Activated CD4-positive, alpha-beta T cell treated with anti-CD3 and anti-CD28 coated beads for 36 hours (primary cell): Measurements from ENCODE around the gene GLB1L. TPM values are rescaled to one million over a fixed set of nuclear protein-coding genes. Genes with fewer than 3 reads are reported as not detected.

Experiments
- ATAC-seq: fragments of 200-7000 bp; cut with Tn5 transposase; one replicate; pipeline ENCODE4 v1.10.0; 2021; ENCODE audit warnings: mild to moderate bottlenecking, moderate library complexity
- CTCF ChIA-PET: fragments of 350-600 bp; sonication (Branson Sonifier 250); formaldehyde crosslinking; loops from one replicate; lab custom pipeline; 2021; ENCODE audit warnings: antibody characterized with exemption; lab: Charles Lee
- POLR2A ChIA-PET: fragments of 350-600 bp; sonication (Branson Sonifier 250); formaldehyde crosslinking; loops from one replicate; lab custom pipeline; 2021; ENCODE audit warnings: antibody characterized with exemption, inconsistent platforms; lab: Charles Lee
- DNase-seq: peaks from one replicate; pipeline ENCODE4 v3.0.0-alpha.2; 2020
- H3K27ac Mint-ChIP-seq: one replicate; pipeline ENCODE4 v1.8.0; 2021; ENCODE audit warnings: mixed read lengths
- H3K27me3 Mint-ChIP-seq: one replicate; pipeline ENCODE4 v1.8.0; 2021; ENCODE audit warnings: mixed read lengths
- H3K36me3 Mint-ChIP-seq: one replicate; pipeline ENCODE4 v1.8.0; 2021; ENCODE audit warnings: low read depth, mixed read lengths
- H3K4me1 Mint-ChIP-seq: one replicate; pipeline ENCODE4 v1.8.0; 2021; ENCODE audit warnings: mixed read lengths
- H3K4me3 Mint-ChIP-seq: one replicate; pipeline ENCODE4 v1.8.0; 2021; ENCODE audit warnings: mild to moderate bottlenecking, moderate library complexity, mixed read lengths
- H3K9me3 Mint-ChIP-seq: one replicate; pipeline ENCODE4 v1.8.0; 2021; ENCODE audit warnings: low read depth, mixed read lengths
- intact Hi-C, 2 experiments: fragments of 100-400 bp; cut with DNase I in 1 of 2; cut with micrococcal nuclease in 1 of 2; formaldehyde crosslinking; loops; one replicate each; pipeline versions ENCODE4 v1.14.2 to v1.15.1; 2022 to 2024; cut with DNase I, micrococcal nuclease
- total RNA-seq, 2 experiments: library from RNA; stranded (reverse); gene quantifications; one replicate each; pipeline ENCODE4 v1.2.3, GENCODE V29; 2021

The GLB1L gene
- total RNA-seq, 2 experiments from 2014 or later, result 2.7 to 4.2 TPM

DNA sequence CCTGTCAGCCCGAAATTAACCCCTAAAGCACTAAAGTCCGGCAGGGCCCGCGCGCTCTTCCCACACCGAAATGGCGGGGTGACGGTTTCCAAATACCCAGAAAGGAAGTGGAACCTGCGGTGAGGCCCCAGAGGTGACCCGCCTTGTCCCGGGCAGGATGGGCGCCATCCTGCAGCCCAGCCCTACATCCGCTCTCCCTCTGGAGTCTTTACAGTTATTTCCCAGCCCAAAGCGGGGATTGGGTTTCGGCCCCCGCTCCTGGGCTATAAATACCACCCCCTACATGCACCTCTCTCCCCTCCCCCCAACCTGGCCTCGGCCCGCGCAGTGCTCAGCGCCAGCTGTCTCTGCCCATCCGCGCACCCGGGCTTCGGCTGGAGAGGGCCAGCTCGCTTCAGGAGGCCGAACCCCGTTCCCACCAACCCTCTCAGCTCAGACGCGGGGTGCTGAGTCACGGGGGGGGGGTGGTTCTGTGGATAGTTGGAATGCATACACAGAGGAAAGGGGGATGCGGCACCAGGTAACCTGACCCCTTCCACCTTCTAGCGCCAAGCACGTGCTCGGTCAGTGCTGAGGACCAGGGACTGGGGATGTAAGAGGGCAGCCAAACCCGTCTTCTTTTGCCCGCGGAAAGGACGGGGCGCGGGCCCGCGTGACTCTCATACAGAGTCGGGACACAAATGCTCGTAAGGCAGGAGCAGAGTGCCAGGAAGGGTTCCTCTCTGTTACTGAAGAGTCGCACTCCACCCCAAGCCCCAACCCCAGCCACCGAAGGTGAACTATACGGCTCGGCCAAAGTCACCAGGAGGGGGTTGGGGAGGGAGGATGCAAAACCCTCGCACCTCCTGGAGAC, 7.9 kb upstream of the GLB1L start, which contains the start of gene TUBA4B:
TSS of gene TUBA4B (plus strand) at position 344 of the 853 bp plus-strand sequence. CDS start at position 509, 165 bp downstream.
- DNase-seq, result peak; percentile 75
- intact Hi-C loops, result loop anchor here (1.0 to 10.0 kb wide), 12 partner anchors 24 to 344 kb away; partner anchors contain the start of genes DNAJB2 (in 2 of the 2), NHEJ1 (in 2 of the 2), ZFAND2B (in 2 of the 2) and ANKZF1 (in 1 of the 2)
- Mint-ChIP-seq H3K36me3 (peaks cover 46% of the 10 kb centered on the region), H3K27ac (peak within 1 kb of the TSS; percentile 93), H3K9me3 (no peaks in the 10 kb centered on the region), H3K4me1 (peaks cover 62% of the 10 kb centered on the region), H3K4me3 (peak within 1 kb of the TSS; percentile 89), H3K27me3 (no peaks in the 10 kb centered on the region)
- POLR2A ChIA-PET, result interaction anchor here (0.5 to 4.5 kb wide), 15 partner anchors 8 to 258 kb away, joined by 3 to 33 read pairs (median 4); partner anchors contain the start of genes ANKZF1, ATG9A, CNPPD1 and DNAJB2
- peak; percentile 10 for ATAC-seq
- CTCF ChIA-PET, result interaction anchor here (0.5 to 6.2 kb wide), 10 partner anchors 8 to 95 kb away, joined by 3 to 68 read pairs (median 4); partner anchors contain the start of genes ANKZF1, ATG9A, DNAJB2 and GLB1L

DNA sequence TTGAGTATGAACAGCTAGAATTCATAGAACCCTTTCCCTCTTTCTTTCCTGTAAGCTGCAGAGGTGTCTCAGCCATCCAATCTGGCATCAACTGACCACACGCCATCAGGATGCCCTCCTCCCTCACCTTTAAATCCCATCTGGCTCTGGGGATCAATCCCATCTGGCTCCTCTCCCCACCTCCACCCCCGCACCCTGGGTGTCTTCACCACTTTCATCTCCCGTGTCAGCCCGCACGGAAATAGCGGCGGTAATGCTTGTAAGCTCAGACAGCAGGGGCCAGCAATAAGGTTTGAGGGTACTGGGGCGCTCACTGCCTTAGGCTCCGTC, 7.3 kb upstream of the GLB1L start:
- Mint-ChIP-seq H3K27ac (peak overlapping the region; percentile 93), H3K9me3 (no peaks in the 10 kb centered on the region), H3K36me3 (peaks cover 49% of the 10 kb centered on the region), H3K27me3 (no peaks in the 10 kb centered on the region), H3K4me1 (peaks cover 66% of the 10 kb centered on the region), H3K4me3 (peak overlapping the region; percentile 89)
- POLR2A ChIA-PET, result interaction anchor here (0.6 to 4.5 kb wide), 8 partner anchors 8 to 76 kb away, joined by 3 to 33 read pairs (median 4); partner anchors contain the start of genes ANKZF1, ATG9A, CNPPD1 and DNAJB2
- ATAC-seq, result no peak
- no peak for DNase-seq
- CTCF ChIA-PET, result interaction anchor here (1.0 to 6.2 kb wide), 9 partner anchors 13 to 94 kb away, joined by 3 to 68 read pairs (median 3); partner anchors contain the start of genes ANKZF1, ATG9A, DNAJB2 and NHEJ1
- intact Hi-C loops, result loop anchor here (2.0 to 10.0 kb wide), 4 partner anchors 42 to 345 kb away; partner anchors contain the start of genes CHPF (in 1 of the 2), STK11IP (in 1 of the 2), TMEM198 (in 1 of the 2) and ZFAND2B (in 1 of the 2)

DNA sequence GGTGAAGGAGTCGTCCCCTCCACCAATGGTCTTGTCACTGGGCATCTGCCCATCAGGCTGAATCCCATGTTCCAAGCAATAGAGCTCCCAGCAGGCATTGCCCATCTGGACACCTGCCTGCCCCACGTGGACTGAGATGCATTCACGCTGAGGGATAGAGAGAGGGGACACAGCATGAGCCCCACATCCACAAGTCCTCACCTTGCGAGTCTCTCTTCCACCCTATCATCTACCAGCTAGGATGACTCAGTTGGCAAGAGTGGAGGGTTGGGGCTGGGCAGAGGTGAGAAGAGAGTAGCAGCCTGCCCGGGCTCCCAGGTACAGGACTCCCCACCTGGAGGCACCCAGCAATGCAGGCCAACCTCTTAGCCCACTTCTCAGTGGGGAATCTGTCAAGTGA, 6.8 kb upstream of the GLB1L start:
- peak; percentile 59 for DNase-seq
- CTCF ChIA-PET, result interaction anchor here (0.8 to 6.2 kb wide), 11 partner anchors 12 to 354 kb away, joined by 3 to 68 read pairs (median 3); partner anchors contain the start of genes ANKZF1, ATG9A, DNAJB2 and NHEJ1
- H3K27me3 Mint-ChIP-seq, result no peaks in the 10 kb centered on the region
- peak overlapping the region; percentile 93 for H3K27ac Mint-ChIP-seq
- no peak for ATAC-seq
- H3K36me3 Mint-ChIP-seq, result peaks cover 53% of the 10 kb centered on the region
- peaks cover 71% of the 10 kb centered on the region for H3K4me1 Mint-ChIP-seq
- POLR2A ChIA-PET, result interaction anchor here (0.8 to 4.5 kb wide), 5 partner anchors 22 to 75 kb away, joined by 3 to 24 read pairs (median 4); partner anchors contain the start of genes ABCB6, ANKZF1, ATG9A and CNPPD1
- H3K4me3 Mint-ChIP-seq, result peak overlapping the region; percentile 89
- intact Hi-C loops, result loop anchor here (2.0 to 10.0 kb wide), 4 partner anchors 43 to 345 kb away; partner anchors contain the start of genes CHPF (in 1 of the 2), STK11IP (in 1 of the 2), TMEM198 (in 1 of the 2) and ZFAND2B (in 1 of the 2)
- no peaks in the 10 kb centered on the region for H3K9me3 Mint-ChIP-seq

DNA sequence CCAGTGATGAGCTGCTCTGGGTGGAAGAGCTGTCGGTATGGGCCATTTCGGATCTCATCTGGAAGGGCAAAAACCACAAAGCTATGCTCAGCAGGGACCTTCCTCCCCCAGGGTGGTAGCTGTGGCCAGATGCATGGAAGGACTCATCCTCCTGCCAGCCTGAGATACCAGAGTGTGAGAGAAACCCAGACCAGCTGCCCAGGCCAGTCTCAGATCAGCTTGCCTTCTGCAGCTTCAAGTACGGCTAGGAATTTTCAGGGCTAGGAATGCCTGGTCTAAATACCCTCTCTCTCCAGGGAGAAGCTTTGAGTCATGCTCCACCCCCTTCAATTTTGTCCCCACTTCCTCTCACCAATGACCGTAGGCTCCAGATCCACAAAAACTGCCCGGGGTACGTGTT, 6.4 kb upstream of the GLB1L start:
- CTCF ChIA-PET, result interaction anchor here (0.8 to 6.2 kb wide), 9 partner anchors 12 to 353 kb away, joined by 3 to 68 read pairs (median 4); partner anchors contain the start of genes ANKZF1, ATG9A, DNAJB2 and NHEJ1
- H3K9me3 Mint-ChIP-seq, result no peaks in the 10 kb centered on the region
- H3K4me3 Mint-ChIP-seq, result peak overlapping the region; percentile 89
- intact Hi-C loops, result loop anchor here (2.0 to 10.0 kb wide), 4 partner anchors 43 to 346 kb away; partner anchors contain the start of genes CHPF (in 1 of the 2), STK11IP (in 1 of the 2), TMEM198 (in 1 of the 2) and ZFAND2B (in 1 of the 2)
- POLR2A ChIA-PET, result interaction anchor here (0.8 to 4.5 kb wide), 3 partner anchors 22 to 33 kb away, joined by 3 to 24 read pairs (median 4); partner anchors contain the start of genes ABCB6, ANKZF1 and ATG9A
- ATAC-seq (no peak), DNase-seq (no peak)
- no peaks in the 10 kb centered on the region for H3K27me3 Mint-ChIP-seq
- peaks cover 75% of the 10 kb centered on the region for H3K4me1 Mint-ChIP-seq
- H3K27ac Mint-ChIP-seq, result peak overlapping the region; percentile 93
- H3K36me3 Mint-ChIP-seq, result peaks cover 56% of the 10 kb centered on the region

DNA sequence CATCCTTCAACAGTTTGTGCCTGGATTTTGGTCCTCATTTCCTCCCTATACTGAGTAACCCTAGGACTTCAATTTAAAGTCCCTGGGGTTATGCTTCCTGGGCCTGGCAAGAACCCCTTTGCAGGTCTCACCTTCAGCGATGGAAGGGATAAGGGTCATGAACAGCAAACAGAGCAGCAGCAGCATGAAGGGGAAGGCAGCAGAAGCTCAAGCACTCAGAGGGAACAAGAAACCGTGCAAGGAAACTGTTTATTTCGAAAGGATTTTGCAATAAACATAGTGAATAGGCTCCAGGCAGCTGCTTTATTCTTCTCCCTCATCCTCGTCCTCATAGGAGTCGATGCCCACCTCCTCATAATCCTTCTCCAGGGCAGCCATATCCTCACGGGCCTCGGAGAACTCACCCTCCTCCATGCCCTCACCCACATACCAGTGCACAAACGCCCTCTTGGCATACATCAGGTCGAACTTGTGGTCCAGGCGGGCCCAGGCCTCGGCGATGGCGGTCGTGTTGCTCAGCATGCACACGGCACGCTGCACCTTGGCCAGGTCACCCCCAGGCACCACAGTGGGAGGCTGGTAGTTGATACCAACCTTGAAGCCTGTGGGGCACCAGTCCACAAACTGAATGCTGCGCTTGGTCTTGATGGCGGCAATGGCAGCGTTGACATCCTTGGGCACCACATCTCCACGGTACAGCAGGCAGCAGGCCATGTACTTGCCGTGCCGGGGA, 5.0 kb upstream of the GLB1L start:
- ChIA-PET POLR2A (interaction anchor here (0.6 to 2.1 kb wide), 7 partner anchors 20 to 195 kb away, joined by 3 to 9 read pairs (median 3); partner anchors contain the start of genes ANKZF1 and ATG9A), CTCF (interaction anchor here (0.7 to 3.3 kb wide), 10 partner anchors 12 to 179 kb away, joined by 3 to 30 read pairs (median 4); partner anchors contain the start of genes ABCB6, ANKZF1, ATG9A and DNAJB2)
- intact Hi-C loops, result loop anchor here in 1 of 2 experiments (5.0 to 10.0 kb wide), 2 partner anchors 295 to 347 kb away; partner anchors contain the start of genes CHPF, STK11IP and TMEM198
- Mint-ChIP-seq H3K4me1 (peaks cover 76% of the 10 kb centered on the region), H3K27me3 (no peaks in the 10 kb centered on the region), H3K9me3 (no peaks in the 10 kb centered on the region), H3K36me3 (peaks cover 60% of the 10 kb centered on the region), H3K27ac (peak overlapping the region; percentile 100), H3K4me3 (peak overlapping the region; percentile 89)
- DNase-seq (no peak), ATAC-seq (no peak)

DNA sequence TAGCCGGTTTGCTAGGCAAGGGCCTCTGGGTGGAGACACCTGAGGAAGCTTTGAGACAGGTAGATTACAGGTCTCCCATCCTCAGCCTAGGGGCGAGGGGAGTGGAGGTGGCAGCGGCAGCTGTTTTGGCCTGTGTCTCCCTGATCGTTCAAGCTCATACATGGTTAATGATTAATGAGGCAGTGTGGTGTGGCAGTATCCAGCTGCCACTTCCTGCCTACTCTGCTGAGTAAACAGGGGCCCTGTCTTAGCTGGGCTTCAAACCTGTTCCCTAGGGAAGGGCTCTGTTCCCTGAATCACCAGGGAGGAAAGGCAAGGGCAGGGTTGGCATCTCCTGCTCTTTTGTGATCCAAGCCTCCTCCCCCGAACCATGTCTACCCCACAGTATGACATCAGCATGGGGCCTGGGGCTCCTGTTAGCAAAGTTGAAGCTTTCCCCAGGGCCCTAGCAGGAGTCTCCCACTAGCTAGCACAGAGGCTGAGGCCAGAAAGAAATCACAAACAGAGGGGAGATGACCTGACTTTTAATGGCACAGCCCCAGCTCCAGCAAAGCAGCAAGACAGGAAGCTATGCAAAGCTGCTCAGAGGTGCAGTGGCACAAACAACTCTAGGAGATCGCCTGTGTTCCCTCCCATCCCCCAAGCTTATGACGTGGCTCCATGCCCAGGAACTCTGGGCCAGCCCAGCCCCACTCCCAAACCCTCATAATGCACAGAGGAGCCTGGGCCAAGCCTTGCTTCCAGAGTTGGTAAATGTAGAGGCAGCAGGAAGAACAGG, 4.1 kb upstream of the GLB1L start:
- Mint-ChIP-seq H3K9me3 (no peaks in the 10 kb centered on the region), H3K27ac (peak overlapping the region; percentile 100), H3K36me3 (peaks cover 60% of the 10 kb centered on the region), H3K27me3 (no peaks in the 10 kb centered on the region), H3K4me3 (peak overlapping the region; percentile 89), H3K4me1 (peaks cover 74% of the 10 kb centered on the region)
- ChIA-PET POLR2A (interaction anchor here (0.6 to 2.1 kb wide), 9 partner anchors 10 to 196 kb away, joined by 3 to 9 read pairs (median 3); partner anchors contain the start of genes ANKZF1, ATG9A and DNAJB2), CTCF (interaction anchor here (0.5 to 3.3 kb wide), 15 partner anchors 10 to 180 kb away, joined by 3 to 30 read pairs (median 3); partner anchors contain the start of genes ABCB6, ANKZF1, ATG9A and CNPPD1)
- ATAC-seq, result no peak
- intact Hi-C loops, result loop anchor here in 1 of 2 experiments (5.0 kb wide), 1 partner anchor 248 kb away; the partner anchor contains the start of gene GMPPA
- DNase-seq, result peak; percentile 63

DNA sequence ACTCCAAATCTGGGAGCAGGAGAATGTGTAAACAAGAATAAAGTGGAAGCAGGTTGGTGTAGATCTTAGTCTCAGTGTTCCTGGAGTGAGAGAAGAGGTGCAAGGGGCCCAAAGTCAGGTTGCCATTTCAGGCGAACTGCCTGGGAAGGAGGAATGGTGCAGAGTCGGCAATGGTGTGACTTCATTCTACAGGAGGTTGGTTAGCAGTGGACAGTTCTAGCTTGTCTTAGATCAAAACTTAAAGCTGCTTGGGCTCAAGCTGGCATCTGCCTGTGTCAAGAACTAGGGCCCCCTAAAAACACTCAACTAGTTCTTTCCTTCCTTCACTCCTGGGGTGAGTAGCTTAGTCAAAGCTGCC, 3.6 kb upstream of the GLB1L start:
- POLR2A ChIA-PET, result interaction anchor here (0.6 to 2.1 kb wide), 5 partner anchors 10 to 32 kb away, joined by 3 to 9 read pairs (median 4); partner anchors contain the start of genes ANKZF1, ATG9A and DNAJB2
- peak overlapping the region; percentile 89 for H3K4me3 Mint-ChIP-seq
- intact Hi-C loops, result loop anchor here in 1 of 2 experiments (5.0 kb wide), 1 partner anchor 248 kb away; the partner anchor contains the start of gene GMPPA

DNA sequence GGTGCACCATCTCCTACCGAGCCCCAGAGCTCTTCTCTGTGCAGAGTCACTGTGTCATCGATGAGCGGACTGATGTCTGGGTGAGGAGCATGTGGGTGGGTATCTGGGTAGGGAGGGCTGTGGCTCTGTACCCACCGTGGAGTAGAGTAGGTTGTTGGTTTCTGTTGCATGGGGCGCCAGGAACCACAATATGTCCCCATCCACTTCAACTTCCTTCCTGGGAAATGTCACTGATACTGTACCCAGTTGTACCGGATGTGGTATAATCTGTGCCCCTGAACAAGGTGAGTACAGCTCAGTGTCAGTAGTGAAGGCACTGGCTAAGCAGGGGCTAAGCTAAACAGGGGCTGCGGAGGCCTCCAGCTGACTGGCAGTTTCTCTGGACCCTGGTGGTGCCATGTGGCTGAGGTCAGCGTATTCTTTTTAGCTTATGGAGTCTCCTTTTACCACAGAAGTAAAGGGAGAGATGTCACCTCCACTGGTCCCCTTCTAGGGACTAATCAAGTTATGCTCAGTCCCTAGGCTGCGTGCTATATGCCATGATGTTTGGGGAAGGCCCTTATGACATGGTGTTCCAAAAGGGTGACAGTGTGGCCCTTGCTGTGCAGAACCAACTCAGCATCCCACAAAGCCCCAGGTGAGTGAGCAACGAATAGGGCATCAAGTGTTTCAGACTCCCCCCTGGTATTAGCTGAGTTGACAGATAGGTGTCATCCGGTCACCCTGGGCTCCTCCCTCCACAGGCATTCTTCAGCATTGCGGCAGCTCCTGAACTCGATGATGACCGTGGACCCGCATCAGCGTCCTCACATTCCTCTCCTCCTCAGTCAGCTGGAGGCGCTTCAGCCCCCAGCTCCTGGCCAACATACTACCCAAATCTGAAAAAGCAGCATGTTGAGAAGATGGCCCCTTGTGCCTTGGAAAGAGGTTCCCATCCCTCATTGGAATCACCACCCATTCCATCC, 2.7 kb upstream of the GLB1L start:
- peak; percentile 76 for DNase-seq
- Mint-ChIP-seq H3K4me1 (peaks cover 83% of the 10 kb centered on the region), H3K9me3 (no peaks in the 10 kb centered on the region), H3K27ac (peak overlapping the region; percentile 100), H3K36me3 (peaks cover 60% of the 10 kb centered on the region), H3K27me3 (no peaks in the 10 kb centered on the region), H3K4me3 (peak overlapping the region; percentile 89)
- CTCF ChIA-PET, result interaction anchor here (0.5 to 3.3 kb wide), 14 partner anchors 13 to 494 kb away, joined by 3 to 30 read pairs (median 4); partner anchors contain the start of genes ABCB6, ANKZF1, ATG9A and CNPPD1
- intact Hi-C loops, result loop anchor here (2.0 to 5.0 kb wide), 2 partner anchors 71 to 249 kb away; partner anchors contain the start of genes CNPPD1 (in 1 of the 2) and GMPPA (in 1 of the 2)
- ATAC-seq, result peak; percentile 69
- POLR2A ChIA-PET, result interaction anchor here (0.6 to 2.1 kb wide), 4 partner anchors 18 to 91 kb away, joined by 3 to 9 read pairs (median 6); partner anchors contain the start of genes ANKZF1, ATG9A and DNAJB2

More for the DNA sequence above, 3.6 kb upstream of the GLB1L start:
- peak overlapping the region; percentile 100 for H3K27ac Mint-ChIP-seq
- CTCF ChIA-PET, result interaction anchor here (0.5 to 3.3 kb wide), 12 partner anchors 10 to 281 kb away, joined by 3 to 30 read pairs (median 3); partner anchors contain the start of genes ABCB6, CNPPD1 and DNAJB2
- H3K27me3 Mint-ChIP-seq, result no peaks in the 10 kb centered on the region
- DNase-seq (no peak), ATAC-seq (no peak)
- H3K4me1 Mint-ChIP-seq, result peaks cover 75% of the 10 kb centered on the region
- peaks cover 60% of the 10 kb centered on the region for H3K36me3 Mint-ChIP-seq
- no peaks in the 10 kb centered on the region for H3K9me3 Mint-ChIP-seq
